A549 (cell line): ENCODE results near the gene ISCU. TPM values are rescaled to one million over a fixed set of nuclear protein-coding genes. Genes with fewer than 3 reads are reported as not detected.

Source experiments
- ATAC-seq, 2 experiments: fragments of 200-7000 bp in 1 of 2; fragments of >200 bp in 1 of 2; cut with Nextera tagmentation in 1 of 2; cut with Tn5 transposase in 1 of 2; 3 replicates each; pipeline versions ENCODE4 v1.8.0 to v1.9.1; 2018 to 2020; ENCODE audit warnings: mild to moderate bottlenecking in 1 of 2, moderate library complexity in 1 of 2
- CTCF ChIA-PET: fragments of 300-600 bp; sonication (Branson Sonifier 250); formaldehyde crosslinking; extraction: SDS; loops from one replicate; lab custom pipeline; 2021; ENCODE audit warnings: antibody characterized with exemption, inconsistent platforms; lab: Yijun Ruan, JAX
- POLR2A ChIA-PET: fragments of 350-600 bp; formaldehyde crosslinking; extraction: SDS; loops from one replicate; lab custom pipeline; 2021; ENCODE audit warnings: antibody characterized with exemption, inconsistent platforms; lab: Yijun Ruan, JAX
- DNase-seq, 2 experiments: peaks; one replicate each; pipeline versions ENCODE4 v3.0.0 to v3.0.0-alpha.2; 2011 to 2016; ENCODE audit warnings: low read depth in 1 of 2, low spot score in 1 of 2
- FAIRE-seq: peaks from 2 replicates; lab custom pipeline; 2011; peaks lifted over from hg19 to GRCh38; lab: Jason Lieb, UNC
- H3K27ac ChIP-seq, 2 experiments: fragments of >200 bp; sonication (Bioruptor Twin); formaldehyde crosslinking; 3 replicates each; pipeline ENCODE4 v1.5.1; 2016 to 2017
- H3K4me1 ChIP-seq: fragments of >200 bp; sonication (Bioruptor Twin); formaldehyde crosslinking; 3 replicates; pipeline ENCODE4 v1.6.1; 2016
- H3K4me2 ChIP-seq: fragments of >200 bp; sonication (Bioruptor Twin); formaldehyde crosslinking; 3 replicates; pipeline ENCODE4 v1.6.1; 2016
- H3K4me3 ChIP-seq: fragments of >200 bp; sonication (Bioruptor Twin); formaldehyde crosslinking; 3 replicates; pipeline ENCODE4 v1.5.1; 2016
- H3K9me3 ChIP-seq: fragments of >200 bp; sonication (Bioruptor Twin); formaldehyde crosslinking; 3 replicates; pipeline ENCODE4 v1.6.1; 2016
- BHLHE40 ChIP-seq: IDR thresholded peaks from 2 replicates; pipeline ENCODE4 v1.6.1; 2012; ENCODE audit warnings: low read depth, low read length, inconsistent platforms
- CBX2 ChIP-seq: fragments of 200-600 bp; sonication (generic); IDR thresholded peaks from 2 replicates; pipeline ENCODE4 v1.6.1; 2016; ENCODE audit warnings: low read depth, mild to moderate bottlenecking, borderline replicate concordance
- CBX8 ChIP-seq: fragments of 200-600 bp; sonication (generic); IDR thresholded peaks from 2 replicates; pipeline ENCODE4 v1.6.1; 2016
- E2F6 ChIP-seq: IDR thresholded peaks from 2 replicates; pipeline ENCODE4 v1.6.1; 2012; ENCODE audit warnings: low read depth, borderline replicate concordance
- EP300 ChIP-seq, 2 experiments: fragments of >200 bp; sonication (Bioruptor Twin); formaldehyde crosslinking; IDR thresholded peaks; 2 replicates in 1 of 2; 3 replicates in 1 of 2; pipeline ENCODE4 v1.6.1; 2016 to 2017
- ESRRA ChIP-seq: fragments of 150-350 bp; IDR thresholded peaks from 2 replicates; pipeline ENCODE4 v1.6.1; 2014; ENCODE audit warnings: mild to moderate bottlenecking, low read length, borderline replicate concordance
- FOSB ChIP-seq: fragments of 250-450 bp; sonication (Bioruptor Pico); IDR thresholded peaks from 2 replicates; pipeline ENCODE4 v1.5.0; 2020; ENCODE audit warnings: mild to moderate bottlenecking, moderate library complexity
- FOSL2 ChIP-seq, 2 experiments: fragments of 450-650 bp in 1 of 2; fragments of >200 bp in 1 of 2; sonication (Bioruptor Twin) in 1 of 2; formaldehyde crosslinking; IDR thresholded peaks; 2 replicates each; pipeline versions ENCODE4 v1.5.0 to v1.6.1; 2016 to 2020; ENCODE audit warnings: mild to moderate bottlenecking in 1 of 2, moderate library complexity in 1 of 2
- GATA3 ChIP-seq: IDR thresholded peaks from 2 replicates; pipeline ENCODE4 v1.6.1; 2012; ENCODE audit warnings: borderline replicate concordance
- HES2 ChIP-seq: fragments of >200 bp; sonication (Bioruptor Twin); formaldehyde crosslinking; IDR thresholded peaks from 2 replicates; pipeline ENCODE4 v1.6.1; 2016
- HOXA7 ChIP-seq: fragments of 250-450 bp; sonication (Bioruptor Pico); IDR thresholded peaks from 2 replicates; pipeline ENCODE4 v1.5.0; 2020; ENCODE audit warnings: mild to moderate bottlenecking, moderate library complexity
- JUNB ChIP-seq: fragments of >200 bp; sonication (Bioruptor Twin); formaldehyde crosslinking; IDR thresholded peaks from 2 replicates; pipeline ENCODE4 v1.6.1; 2016
- KDM1A ChIP-seq: fragments of 200-600 bp; sonication (generic); IDR thresholded peaks from 2 replicates; pipeline ENCODE4 v1.6.1; 2016; ENCODE audit warnings: low read depth, mild to moderate bottlenecking
- MAZ ChIP-seq: fragments of 150-350 bp; IDR thresholded peaks from 2 replicates; pipeline ENCODE4 v1.6.1; 2014; ENCODE audit warnings: antibody characterized with exemption, low read depth, low read length, borderline replicate concordance
- NFE2L2 ChIP-seq: fragments of 150-350 bp; conservative IDR thresholded peaks from 2 replicates; pipeline ENCODE4 v1.6.1; 2014; ENCODE audit warnings: low read length
- NPAS2 ChIP-seq: fragments of 250-450 bp; sonication (Bioruptor Pico); IDR thresholded peaks from 2 replicates; pipeline ENCODE4 v1.8.0; 2022; ENCODE audit warnings: mild to moderate bottlenecking, moderate library complexity, borderline replicate concordance
- PHF8 ChIP-seq: fragments of 200-600 bp; sonication (generic); IDR thresholded peaks from 2 replicates; pipeline ENCODE4 v1.6.1; 2016; ENCODE audit warnings: low read depth, mild to moderate bottlenecking, antibody characterized with exemption, moderate library complexity, borderline replicate concordance
- RCOR1 ChIP-seq: fragments of 150-350 bp; IDR thresholded peaks from 2 replicates; pipeline ENCODE4 v1.6.1; 2014; ENCODE audit warnings: antibody characterized with exemption, low read length, low read depth
- ZC3H11A ChIP-seq: fragments of 450-650 bp; IDR thresholded peaks from 2 replicates; pipeline ENCODE4 v1.6.1; 2014; ENCODE audit warnings: antibody characterized with exemption, mild to moderate bottlenecking
- ZSCAN20 ChIP-seq: fragments of 250-450 bp; sonication (Bioruptor Pico); IDR thresholded peaks from 2 replicates; pipeline ENCODE4 v1.8.0; 2022; ENCODE audit warnings: mild to moderate bottlenecking, moderate library complexity
- WGBS: methylation state at CpG from one replicate; pipeline ENCODE4 v1.1.6; 2017; ENCODE audit errors: missing lambda C conversion rate; 5-methylcytosine and 5-hydroxymethylcytosine counted together
- polyA plus RNA-seq, 4 experiments: library from polyadenylated mRNA; depleted of rRNA in 3 of 4; stranded (reverse); fragments of >200 nt; fragmentation: RNase III in 1 of 4; extraction: RNeasy Plus Mini Kit Qiagen cat#74134 plus additional on column Dnase treatment in 1 of 4; gene quantifications; 2 replicates in 3 of 4; 3 replicates in 1 of 4; pipeline ENCODE4 v1.2.3, GENCODE V29; 2011 to 2017
- TF ChIP-seq, protein P1 (sequence below): fragments of 150-350 bp; IDR thresholded peaks from 2 replicates; pipeline ENCODE4 v1.6.1; 2014; ENCODE audit warnings: low read depth, mild to moderate bottlenecking, low read length
- TF ChIP-seq, protein P2 (sequence below): fragments of 450-650 bp; IDR thresholded peaks from 2 replicates; pipeline ENCODE4 v1.6.1; 2014; ENCODE audit warnings: antibody characterized with exemption

Gene ISCU
- polyA plus RNA-seq, 2 of the 4 experiments (the other 2 are of a cell fraction) = 97.5 to 174 TPM

GRCh38 chr12:108605000-108605689, 42.7 kb downstream of the ISCU start:
- Histone ChIP-seq H3K9me3 (no peaks in the 10 kb centered on the region), H3K27ac (no peak overlapping the region), H3K4me1 (no peaks in the 10 kb centered on the region), H3K4me3 (no peak overlapping the region), H3K4me2 (no peak overlapping the region)
- TF ChIP-seq RCOR1 (no peak), FOSL2 (IDR thresholded peaks at IDR 0.05) (no peak), FOSL2 (CRISPR knock-in tag; IDR thresholded peaks at IDR 0.05) (peak; percentile 43; the same call in 1 of the 2 replicates)
- 43% methylated on average over 3 of the region's 3 CpGs for WGBS
- ATAC-seq (peak in 1 of 2 experiments; percentile 21; a peak in 1 of 6 replicates), FAIRE-seq (no peak), DNase-seq (no peak)
- ChIA-PET CTCF (interaction anchor here (1.7 to 20.7 kb wide), 3 partner anchors 9 to 38 kb away, joined by 5 to 533 read pairs (median 166); partner anchors contain the start of genes ISCU and SART3), POLR2A (no interaction called here)

DNA sequence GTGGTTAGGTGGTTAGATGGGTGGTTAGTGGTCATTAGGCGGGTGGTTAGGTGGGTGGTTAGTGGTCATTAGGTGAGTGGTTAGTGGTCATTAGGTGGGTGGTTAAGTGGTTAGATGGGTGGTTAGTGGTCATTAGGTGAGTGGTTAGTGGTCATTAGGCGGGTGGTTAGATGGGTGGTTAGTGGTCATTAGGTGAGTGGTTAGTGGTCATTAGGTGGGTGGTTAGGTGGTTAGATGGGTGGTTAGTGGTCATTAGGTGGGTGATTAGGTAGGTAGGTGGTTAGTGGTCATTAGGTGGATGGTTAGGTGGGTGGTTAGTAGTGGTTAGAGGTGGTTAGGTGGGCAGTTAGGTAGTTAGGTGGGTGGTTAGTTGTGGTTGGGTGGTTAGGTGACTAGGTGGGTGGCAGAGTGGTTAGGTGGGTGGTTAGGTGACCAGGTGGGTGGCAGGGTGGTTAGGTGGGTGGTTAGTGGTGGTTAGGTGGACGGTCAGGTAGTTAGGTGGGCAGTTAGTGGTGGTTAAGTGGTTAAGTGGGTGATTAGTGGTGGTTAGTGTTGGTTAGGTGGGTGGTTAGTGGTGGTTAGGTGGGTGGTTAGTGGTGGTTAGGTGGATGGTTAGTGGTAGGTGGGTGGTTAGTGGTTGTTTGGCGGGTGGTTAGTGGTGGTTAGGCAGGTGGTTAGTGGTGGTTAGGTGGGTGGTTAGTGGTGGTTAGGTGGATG, 43.5 kb downstream of the ISCU start:
- H3K4me2 ChIP-seq = no peak overlapping the region
- CTCF ChIA-PET = interaction anchor here (1.0 to 20.7 kb wide), 3 partner anchors 7 to 39 kb away, joined by 3 to 533 read pairs (median 166); partner anchors contain the start of genes ISCU and SART3
- no peak for FAIRE-seq
- no peaks in the 10 kb centered on the region for H3K4me1 ChIP-seq
- no peaks in the 10 kb centered on the region for H3K9me3 ChIP-seq
- no peak for ATAC-seq
- H3K27ac ChIP-seq = no peak overlapping the region
- H3K4me3 ChIP-seq = no peak overlapping the region
- no peak for DNase-seq
- WGBS = 81% methylated on average over 4 of the region's 4 CpGs
- POLR2A ChIA-PET = no interaction called here
- no peak for TF ChIP-seq NFE2L2
- TF ChIP-seq ZC3H11A = no peak
- no peak for TF ChIP-seq KDM1A
- TF ChIP-seq, all 56 proteins: peak for 0

DNA sequence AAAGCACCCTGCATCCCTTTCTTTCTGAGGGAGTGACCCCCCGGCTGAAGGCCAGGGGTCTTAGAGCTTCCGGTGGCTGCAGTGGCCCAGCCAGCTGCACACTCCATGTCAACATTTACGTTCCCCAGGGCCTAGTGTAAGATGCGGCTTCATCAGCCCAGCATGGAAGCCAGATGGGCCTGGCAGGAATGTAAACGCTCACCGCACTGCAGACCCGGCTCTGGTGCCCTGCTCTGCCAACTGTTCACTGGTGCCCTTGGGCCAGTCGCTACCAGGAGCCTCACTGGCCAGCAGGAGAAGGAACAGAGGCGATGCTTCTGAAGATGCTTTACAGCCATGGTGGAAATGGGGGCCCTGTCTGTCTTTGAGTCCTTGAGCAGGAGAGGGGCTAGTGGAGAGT, 44.1 kb downstream of the ISCU start:
- ATAC-seq = no peak

More for the DNA sequence above, 44.1 kb downstream of the ISCU start:
- no peak for FAIRE-seq
- Histone ChIP-seq H3K27ac (no peak overlapping the region), H3K9me3 (no peaks in the 10 kb centered on the region), H3K4me1 (peaks cover under 1% of the 10 kb centered on the region; the same call in 1 of the 3 replicates), H3K4me2 (no peak overlapping the region), H3K4me3 (no peak overlapping the region)
- ChIA-PET CTCF (interaction anchor here (1.0 to 20.7 kb wide), 3 partner anchors 8 to 39 kb away, joined by 3 to 533 read pairs (median 166); partner anchors contain the start of genes ISCU and SART3), POLR2A (no interaction called here)
- TF ChIP-seq FOSB = no peak
- TF ChIP-seq JUNB = no peak
- TF ChIP-seq PHF8 = no peak
- no peak for TF ChIP-seq GATA3
- TF ChIP-seq CBX8 = no peak
- TF ChIP-seq, protein P1, sequence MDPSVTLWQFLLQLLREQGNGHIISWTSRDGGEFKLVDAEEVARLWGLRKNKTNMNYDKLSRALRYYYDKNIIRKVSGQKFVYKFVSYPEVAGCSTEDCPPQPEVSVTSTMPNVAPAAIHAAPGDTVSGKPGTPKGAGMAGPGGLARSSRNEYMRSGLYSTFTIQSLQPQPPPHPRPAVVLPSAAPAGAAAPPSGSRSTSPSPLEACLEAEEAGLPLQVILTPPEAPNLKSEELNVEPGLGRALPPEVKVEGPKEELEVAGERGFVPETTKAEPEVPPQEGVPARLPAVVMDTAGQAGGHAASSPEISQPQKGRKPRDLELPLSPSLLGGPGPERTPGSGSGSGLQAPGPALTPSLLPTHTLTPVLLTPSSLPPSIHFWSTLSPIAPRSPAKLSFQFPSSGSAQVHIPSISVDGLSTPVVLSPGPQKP = no peak
- no peak for TF ChIP-seq EP300 (IDR thresholded peaks at IDR 0.05)
- no peak for TF ChIP-seq E2F6
- no peak for TF ChIP-seq HOXA7 (CRISPR knock-in tag)
- no peak for TF ChIP-seq HES2
- no peak for TF ChIP-seq BHLHE40
- TF ChIP-seq, protein P2, sequence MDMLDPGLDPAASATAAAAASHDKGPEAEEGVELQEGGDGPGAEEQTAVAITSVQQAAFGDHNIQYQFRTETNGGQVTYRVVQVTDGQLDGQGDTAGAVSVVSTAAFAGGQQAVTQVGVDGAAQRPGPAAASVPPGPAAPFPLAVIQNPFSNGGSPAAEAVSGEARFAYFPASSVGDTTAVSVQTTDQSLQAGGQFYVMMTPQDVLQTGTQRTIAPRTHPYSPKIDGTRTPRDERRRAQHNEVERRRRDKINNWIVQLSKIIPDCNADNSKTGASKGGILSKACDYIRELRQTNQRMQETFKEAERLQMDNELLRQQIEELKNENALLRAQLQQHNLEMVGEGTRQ = no peak
- TF ChIP-seq NPAS2 (CRISPR knock-in tag) = no peak
- TF ChIP-seq ZSCAN20 = no peak
- no peak for TF ChIP-seq MAZ
- no peak for TF ChIP-seq ESRRA
- no peak for TF ChIP-seq CBX2
- 89% methylated on average over 9 of the region's 9 CpGs for WGBS
- DNase-seq = no peak
